ENCODE measurements around the gene CABP2. TPM values are rescaled to one million over a fixed set of nuclear protein-coding genes. Genes with fewer than 3 reads are reported as not detected.

CABP2 gene
- total RNA-seq, 2 donors from 2014 or later: not detected

GRCh38 chr11:67524480-67524808, 1.2 kb upstream of the CABP2 start:
- TF ChIP-seq CTCF (conservative IDR thresholded peaks at IDR 0.05): no peak
- Histone ChIP-seq H3K4me3 (ENCODE audit: low read length) (no peak overlapping the region), H3K4me1 (ENCODE audit: control insufficient read depth, insufficient read depth, low read length) (no peaks in the 10 kb centered on the region), H3K36me3 (ENCODE audit: control insufficient read depth, insufficient read depth, low read length) (no peaks in the 10 kb centered on the region), H3K27ac (ENCODE audit: low read depth, low read length) (no peak overlapping the region), H3K9ac (ENCODE audit: extremely low read depth, low read length, poor library complexity, severe bottlenecking) (no peak overlapping the region), H3K9me3 (ENCODE audit: control insufficient read depth, low read length) (no peaks in the 10 kb centered on the region), H3K27me3 (ENCODE audit: control insufficient read depth, insufficient read depth, low read length, poor library complexity, severe bottlenecking) (no peaks in the 10 kb centered on the region)
- Mint-ChIP-seq H3K36me3 (ENCODE audit: low read depth) (no peaks in the 10 kb centered on the region), H3K4me3 (no peak overlapping the region), H3K4me1 (no peaks in the 10 kb centered on the region), H3K9me3 (peaks cover 8% of the 10 kb centered on the region), H3K27me3 (ENCODE audit: insufficient read depth) (peaks cover 12% of the 10 kb centered on the region), H3K27ac (no peak overlapping the region)
- DNase-seq: no peak
- WGBS, 2 experiments (ENCODE audit: insufficient coverage in 1 of 2, insufficient read length in 1 of 2): 90 to 91% methylated on average over 9 of the region's 9 CpGs

- Mint-ChIP-seq H3K36me3 (ENCODE audit: low read depth) (no peaks in the 10 kb centered on the region), H3K27me3 (ENCODE audit: insufficient read depth) (peaks cover 11% of the 10 kb centered on the region), H3K4me1 (no peaks in the 10 kb centered on the region), H3K4me3 (no peak overlapping the region), H3K9me3 (peaks cover 7% of the 10 kb centered on the region), H3K27ac (no peak overlapping the region)
- Histone ChIP-seq H3K9me3 (ENCODE audit: control insufficient read depth, low read length) (no peaks in the 10 kb centered on the region), H3K27me3 (ENCODE audit: control insufficient read depth, insufficient read depth, low read length, poor library complexity, severe bottlenecking) (no peaks in the 10 kb centered on the region), H3K9ac (ENCODE audit: extremely low read depth, low read length, poor library complexity, severe bottlenecking) (no peak overlapping the region), H3K4me1 (ENCODE audit: control insufficient read depth, insufficient read depth, low read length) (no peaks in the 10 kb centered on the region), H3K27ac (ENCODE audit: low read depth, low read length) (no peak overlapping the region), H3K36me3 (ENCODE audit: control insufficient read depth, insufficient read depth, low read length) (no peaks in the 10 kb centered on the region), H3K4me3 (ENCODE audit: low read length) (no peak overlapping the region)
- TF ChIP-seq CTCF (conservative IDR thresholded peaks at IDR 0.05): no peak
- no peak for DNase-seq
- WGBS, 2 experiments (ENCODE audit: insufficient coverage in 1 of 2, insufficient read length in 1 of 2): 91 to 97% methylated on average over 17 to 25 of the region's 25 CpGs
Observed at GRCh38 chr11:67523556-67524479, 572 bp upstream of the CABP2 start.

GRCh38 chr11:67522338-67522737, 908 bp downstream of the CABP2 start:
- H3K27me3 ChIP-seq (ENCODE audit: control insufficient read depth, insufficient read depth, low read length, poor library complexity, severe bottlenecking): no peaks in the 10 kb centered on the region
- no peak overlapping the region for H3K4me3 Mint-ChIP-seq
- H3K4me1 Mint-ChIP-seq: no peaks in the 10 kb centered on the region
- WGBS, 2 experiments (ENCODE audit: insufficient coverage in 1 of 2, insufficient read length in 1 of 2): 85 to 96% methylated on average over 10 to 14 of the region's 15 CpGs
- no peak overlapping the region for H3K9ac ChIP-seq (ENCODE audit: extremely low read depth, low read length, poor library complexity, severe bottlenecking)
- H3K9me3 Mint-ChIP-seq: peaks cover 3% of the 10 kb centered on the region
- H3K36me3 ChIP-seq (ENCODE audit: control insufficient read depth, insufficient read depth, low read length): no peaks in the 10 kb centered on the region
- no peak for DNase-seq
- H3K4me3 ChIP-seq (ENCODE audit: low read length): no peak overlapping the region
- TF ChIP-seq CTCF (conservative IDR thresholded peaks at IDR 0.05): no peak
- peaks cover 10% of the 10 kb centered on the region for H3K27me3 Mint-ChIP-seq (ENCODE audit: insufficient read depth)
- H3K27ac ChIP-seq (ENCODE audit: low read depth, low read length): no peak overlapping the region
- no peaks in the 10 kb centered on the region for H3K4me1 ChIP-seq (ENCODE audit: control insufficient read depth, insufficient read depth, low read length)
- H3K9me3 ChIP-seq (ENCODE audit: control insufficient read depth, low read length): no peaks in the 10 kb centered on the region
- no peaks in the 10 kb centered on the region for H3K36me3 Mint-ChIP-seq (ENCODE audit: low read depth)
- no peak overlapping the region for H3K27ac Mint-ChIP-seq

Measured in endodermal cell (in vitro differentiated cells).